ENCODE measurements around the gene ASIC1. TPM values are rescaled to one million over a fixed set of nuclear protein-coding genes. Genes with fewer than 3 reads are reported as not detected.

ASIC1 gene
- 20.7 and 30.7 TPM in 2 replicates for total RNA-seq

GRCh38 chr12:50057000-50057841, at the start of gene ASIC1:
TSS of gene ASIC1 (plus strand) at chr12:50057596. CDS start at chr12:50058767, 1,171 bp downstream.

GRCh38 chr12:50025187-50026059, 32.0 kb upstream of the ASIC1 start, which contains the start of gene RACGAP1:
TSS of gene RACGAP1 (minus strand) at chr12:50025494. CDS start at chr12:50016715, 8,779 bp downstream.

GRCh38 chr12:50084775-50085614, 27.6 kb downstream of the ASIC1 start, which contains the start of gene SMARCD1:
TSS of gene SMARCD1 (plus strand) at chr12:50085342. CDS start at chr12:50085370, 28 bp downstream.

GRCh38 chr12:50103767-50104321, 46.4 kb downstream of the ASIC1 start, which contains the start of gene GPD1:
TSS of gene GPD1 (plus strand) at chr12:50104008. CDS start at chr12:50104051, 43 bp downstream.

GRCh38 chr12:50111693-50112455, 54.5 kb downstream of the ASIC1 start, which contains the start of gene COX14:
TSS of gene COX14 (plus strand) at chr12:50112236. CDS start at chr12:50120044, 7,808 bp downstream.

Other genes starting within 250 kb of the ASIC1 start
- gene NCKAP5L, start 229.2 kb upstream of the ASIC1 start, total RNA-seq: 20.7 and 25.1 TPM in 2 replicates
- gene BCDIN3D, start 214.5 kb upstream of the ASIC1 start, total RNA-seq: 2.9 and 4.5 TPM in 2 replicates
- gene FAIM2, start 153.7 kb upstream of the ASIC1 start, total RNA-seq: 209 and 210 TPM in 2 replicates
- 0.31 TPM in 1 of 2 replicates, not detected in the other for gene AQP2, start 106.9 kb upstream of the ASIC1 start, total RNA-seq
- gene AQP5, start 95.7 kb upstream of the ASIC1 start, total RNA-seq: 7.6 and 8.0 TPM in 2 replicates
- 0.37 and 0.73 TPM in 2 replicates for gene AQP6, start 84.6 kb upstream of the ASIC1 start, total RNA-seq
- gene RACGAP1, start 32.1 kb upstream of the ASIC1 start, total RNA-seq: 12.0 and 18.6 TPM in 2 replicates
- 25.9 and 39.6 TPM in 2 replicates for gene SMARCD1, start 27.7 kb downstream of the ASIC1 start, total RNA-seq
- gene GPD1, start 46.4 kb downstream of the ASIC1 start, total RNA-seq: 5.9 and 11.3 TPM in 2 replicates
- gene COX14, start 54.6 kb downstream of the ASIC1 start, total RNA-seq: 61.8 and 66.3 TPM in 2 replicates
- gene CERS5, start 109.8 kb downstream of the ASIC1 start, total RNA-seq: 25.8 and 33.5 TPM in 2 replicates
- gene LIMA1, start 225.9 kb downstream of the ASIC1 start, total RNA-seq: 77.5 and 86.1 TPM in 2 replicates